WTC11 (cell line): ENCODE results near the gene PDE3B. TPM values are rescaled to one million over a fixed set of nuclear protein-coding genes. Genes with fewer than 3 reads are reported as not detected.
"Not testable (repeated sequence)": the region's sequence is repeated elsewhere in the genome, so short reads cannot be mapped to it uniquely, and the experiment has no call there.

Source experiments
- ATAC-seq: fragments of 200-7000 bp; cut with Tn5 transposase; 2 replicates; pipeline ENCODE4 v1.10.0; 2021; ENCODE audit warnings: mild to moderate bottlenecking, moderate library complexity
- CTCF ChIA-PET: fragments of 300-600 bp; sonication (Branson Sonifier 250); formaldehyde crosslinking; loops from one replicate; lab custom pipeline; 2021; ENCODE audit warnings: antibody characterized with exemption; lab: Charles Lee
- POLR2A ChIA-PET: fragments of 350-600 bp; sonication (Branson Sonifier 250); formaldehyde crosslinking; loops from one replicate; lab custom pipeline; 2021; ENCODE audit warnings: antibody characterized with exemption; lab: Charles Lee
- DNase-seq: peaks from one replicate; pipeline ENCODE4 v3.0.0; 2021; ENCODE audit warnings: low spot score
- H3K27ac Mint-ChIP-seq: 2 replicates; pipeline ENCODE4 v1.8.0; 2021; ENCODE audit warnings: mixed read lengths
- H3K27me3 Mint-ChIP-seq: 2 replicates; pipeline ENCODE4 v1.8.0; 2021; ENCODE audit warnings: low read depth, mild to moderate bottlenecking, moderate library complexity, mixed read lengths
- H3K36me3 Mint-ChIP-seq: 2 replicates; pipeline ENCODE4 v1.8.0; 2021; ENCODE audit warnings: mixed read lengths
- H3K4me1 Mint-ChIP-seq: 2 replicates; pipeline ENCODE4 v1.8.0; 2022; ENCODE audit warnings: mixed read lengths
- H3K4me3 Mint-ChIP-seq: 2 replicates; pipeline ENCODE4 v1.8.0; 2021; ENCODE audit warnings: mild to moderate bottlenecking, moderate library complexity, mixed read lengths
- H3K9me3 Mint-ChIP-seq: 2 replicates; pipeline ENCODE4 v1.8.0; 2021; ENCODE audit warnings: mixed read lengths
- ATF1 ChIP-seq: sonication (generic); formaldehyde crosslinking; IDR thresholded peaks from 2 replicates; pipeline ENCODE4 v1.8.1; 2023; ENCODE audit warnings: mild to moderate bottlenecking, moderate library complexity, missing genetic modification reagents
- CBFB ChIP-seq: sonication (generic); formaldehyde crosslinking; IDR thresholded peaks from 2 replicates; pipeline ENCODE4 v1.8.1; 2022; ENCODE audit warnings: mild to moderate bottlenecking, low read depth, missing genetic modification reagents
- CDX4 ChIP-seq: fragments of 250-450 bp; sonication (Bioruptor Pico); IDR thresholded peaks from 2 replicates; pipeline ENCODE4 v1.9.0; 2021; ENCODE audit warnings: moderate library complexity, mild to moderate bottlenecking, inconsistent platforms, borderline replicate concordance
- EMX1 ChIP-seq: fragments of 250-450 bp; sonication (Bioruptor Pico); IDR thresholded peaks from 2 replicates; pipeline ENCODE4 v1.8.0; 2021; ENCODE audit warnings: mild to moderate bottlenecking
- ETV6 ChIP-seq: sonication (generic); formaldehyde crosslinking; IDR thresholded peaks from 2 replicates; pipeline ENCODE4 v1.8.1; 2022; ENCODE audit warnings: mild to moderate bottlenecking, missing genetic modification reagents
- FOXK1 ChIP-seq: sonication (generic); formaldehyde crosslinking; IDR thresholded peaks from 2 replicates; pipeline ENCODE4 v1.8.0; 2022; ENCODE audit warnings: mild to moderate bottlenecking, moderate library complexity, missing genetic modification reagents
- HMGXB4 ChIP-seq: sonication (generic); formaldehyde crosslinking; IDR thresholded peaks from 2 replicates; pipeline ENCODE4 v1.8.1; 2023; ENCODE audit warnings: mild to moderate bottlenecking, moderate library complexity, missing genetic modification reagents
- IRF2 ChIP-seq: sonication (generic); formaldehyde crosslinking; IDR thresholded peaks from 2 replicates; pipeline ENCODE4 v1.8.0; 2022; ENCODE audit warnings: low read depth, missing genetic modification reagents, borderline replicate concordance
- JAZF1 ChIP-seq: fragments of 250-450 bp; sonication (Bioruptor Pico); IDR thresholded peaks from 2 replicates; pipeline ENCODE4 v1.9.0; 2021; ENCODE audit warnings: moderate library complexity, mild to moderate bottlenecking, inconsistent platforms
- MXD4 ChIP-seq: fragments of 250-450 bp; sonication (Bioruptor Pico); IDR thresholded peaks from 2 replicates; pipeline ENCODE4 v1.8.0; 2021; ENCODE audit warnings: mild to moderate bottlenecking, moderate library complexity, borderline replicate concordance
- MYBL2 ChIP-seq: sonication (generic); formaldehyde crosslinking; IDR thresholded peaks from 2 replicates; pipeline ENCODE4 v1.8.1; 2023; ENCODE audit warnings: mild to moderate bottlenecking, moderate library complexity, missing genetic modification reagents
- NR1H2 ChIP-seq: sonication (generic); formaldehyde crosslinking; IDR thresholded peaks from 2 replicates; pipeline ENCODE4 v1.9.0; 2021; ENCODE audit warnings: mild to moderate bottlenecking, moderate library complexity, missing genetic modification reagents
- PRDM15 ChIP-seq: sonication (generic); formaldehyde crosslinking; IDR thresholded peaks from 2 replicates; pipeline ENCODE4 v1.8.0; 2022; ENCODE audit warnings: missing genetic modification reagents
- SMAD4 ChIP-seq: sonication (generic); formaldehyde crosslinking; IDR thresholded peaks from 2 replicates; pipeline ENCODE4 v1.8.0; 2022; ENCODE audit warnings: mild to moderate bottlenecking, missing genetic modification reagents
- TEAD4 ChIP-seq: sonication (generic); formaldehyde crosslinking; IDR thresholded peaks from 2 replicates; pipeline ENCODE4 v1.8.0; 2022; ENCODE audit warnings: mild to moderate bottlenecking, missing genetic modification reagents
- TP53 ChIP-seq: sonication (generic); formaldehyde crosslinking; IDR thresholded peaks from 2 replicates; pipeline ENCODE4 v1.8.1; 2023; ENCODE audit warnings: mild to moderate bottlenecking, missing genetic modification reagents
- ZNF121 ChIP-seq: sonication (generic); formaldehyde crosslinking; IDR thresholded peaks from 2 replicates; pipeline ENCODE4 v1.8.0; 2023; ENCODE audit warnings: missing genetic modification reagents
- ZNF219 ChIP-seq: sonication (generic); formaldehyde crosslinking; IDR thresholded peaks from 2 replicates; pipeline ENCODE4 v1.8.0; 2023; ENCODE audit warnings: missing genetic modification reagents, mild to moderate bottlenecking, borderline replicate concordance
- ZNF232 ChIP-seq: sonication (generic); formaldehyde crosslinking; IDR thresholded peaks from 2 replicates; pipeline ENCODE4 v1.8.0; 2022; ENCODE audit warnings: mild to moderate bottlenecking, missing genetic modification reagents
- ZNF263 ChIP-seq: sonication (generic); formaldehyde crosslinking; IDR thresholded peaks from 2 replicates; pipeline ENCODE4 v1.8.1; 2022; ENCODE audit warnings: low read depth, mild to moderate bottlenecking, moderate library complexity, missing genetic modification reagents
- ZNF416 ChIP-seq: fragments of 250-450 bp; sonication (Bioruptor Pico); IDR thresholded peaks from 2 replicates; pipeline ENCODE4 v1.9.0; 2021; ENCODE audit warnings: mild to moderate bottlenecking, inconsistent platforms
- total RNA-seq: library from RNA; stranded (reverse); gene quantifications from 3 replicates; pipeline ENCODE4 v1.2.3, GENCODE V29; 2021
- TF ChIP-seq, protein P1 (sequence below): sonication (generic); formaldehyde crosslinking; IDR thresholded peaks from 2 replicates; pipeline ENCODE4 v1.8.1; 2022; ENCODE audit warnings: mild to moderate bottlenecking, missing genetic modification reagents, moderate library complexity, borderline replicate concordance
- TF ChIP-seq, protein P2 (sequence below): fragments of 250-450 bp; sonication (Bioruptor Pico); IDR thresholded peaks from 2 replicates; pipeline ENCODE4 v1.9.0; 2021; ENCODE audit warnings: mild to moderate bottlenecking
- TF ChIP-seq, protein P3 (sequence below): sonication (generic); formaldehyde crosslinking; IDR thresholded peaks from 2 replicates; pipeline ENCODE4 v1.8.0; 2022; ENCODE audit warnings: mild to moderate bottlenecking, missing genetic modification reagents
- TF ChIP-seq, protein P4 (sequence below): sonication (generic); formaldehyde crosslinking; IDR thresholded peaks from 2 replicates; pipeline ENCODE4 v1.8.1; 2023; ENCODE audit warnings: mild to moderate bottlenecking, missing genetic modification reagents

Gene PDE3B
- total RNA-seq, 1 experiment from 2014 or later: 9.6 TPM

- TF ChIP-seq CDX4 (CRISPR knock-in tag) (no peak), TEAD4 (CRISPR knock-in tag) (no peak), ATF1 (no peak), ZNF121 (no peak), MYBL2 (CRISPR knock-in tag) (peak; percentile 56), PRDM15 (CRISPR knock-in tag) (0 out of 2 replicates have a peak, but pooled peaks have one; percentile 5), NR1H2 (CRISPR knock-in tag) (no peak), ZNF219 (no peak; the same call in 1 of the 2 replicates), SMAD4 (CRISPR knock-in tag) (no peak), MXD4 (no peak), FOXK1 (CRISPR knock-in tag) (no peak; the same call in none of the 2 replicates), CBFB (no peak), JAZF1 (CRISPR knock-in tag) (no peak), HMGXB4 (no peak; the same call in none of the 2 replicates), ZNF263 (CRISPR knock-in tag) (0 out of 2 replicates have a peak, but pooled peaks have one; percentile 30), EMX1 (CRISPR knock-in tag) (no peak), ZNF232 (CRISPR knock-in tag) (no peak), ETV6 (CRISPR knock-in tag) (no peak), ZNF416 (CRISPR knock-in tag) (no peak), IRF2 (CRISPR knock-in tag) (no peak), TP53 (CRISPR knock-in tag) (no peak)
- TF ChIP-seq, protein P1, sequence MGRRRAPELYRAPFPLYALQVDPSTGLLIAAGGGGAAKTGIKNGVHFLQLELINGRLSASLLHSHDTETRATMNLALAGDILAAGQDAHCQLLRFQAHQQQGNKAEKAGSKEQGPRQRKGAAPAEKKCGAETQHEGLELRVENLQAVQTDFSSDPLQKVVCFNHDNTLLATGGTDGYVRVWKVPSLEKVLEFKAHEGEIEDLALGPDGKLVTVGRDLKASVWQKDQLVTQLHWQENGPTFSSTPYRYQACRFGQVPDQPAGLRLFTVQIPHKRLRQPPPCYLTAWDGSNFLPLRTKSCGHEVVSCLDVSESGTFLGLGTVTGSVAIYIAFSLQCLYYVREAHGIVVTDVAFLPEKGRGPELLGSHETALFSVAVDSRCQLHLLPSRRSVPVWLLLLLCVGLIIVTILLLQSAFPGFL (CRISPR knock-in tag): no peak
- TF ChIP-seq, protein P2, sequence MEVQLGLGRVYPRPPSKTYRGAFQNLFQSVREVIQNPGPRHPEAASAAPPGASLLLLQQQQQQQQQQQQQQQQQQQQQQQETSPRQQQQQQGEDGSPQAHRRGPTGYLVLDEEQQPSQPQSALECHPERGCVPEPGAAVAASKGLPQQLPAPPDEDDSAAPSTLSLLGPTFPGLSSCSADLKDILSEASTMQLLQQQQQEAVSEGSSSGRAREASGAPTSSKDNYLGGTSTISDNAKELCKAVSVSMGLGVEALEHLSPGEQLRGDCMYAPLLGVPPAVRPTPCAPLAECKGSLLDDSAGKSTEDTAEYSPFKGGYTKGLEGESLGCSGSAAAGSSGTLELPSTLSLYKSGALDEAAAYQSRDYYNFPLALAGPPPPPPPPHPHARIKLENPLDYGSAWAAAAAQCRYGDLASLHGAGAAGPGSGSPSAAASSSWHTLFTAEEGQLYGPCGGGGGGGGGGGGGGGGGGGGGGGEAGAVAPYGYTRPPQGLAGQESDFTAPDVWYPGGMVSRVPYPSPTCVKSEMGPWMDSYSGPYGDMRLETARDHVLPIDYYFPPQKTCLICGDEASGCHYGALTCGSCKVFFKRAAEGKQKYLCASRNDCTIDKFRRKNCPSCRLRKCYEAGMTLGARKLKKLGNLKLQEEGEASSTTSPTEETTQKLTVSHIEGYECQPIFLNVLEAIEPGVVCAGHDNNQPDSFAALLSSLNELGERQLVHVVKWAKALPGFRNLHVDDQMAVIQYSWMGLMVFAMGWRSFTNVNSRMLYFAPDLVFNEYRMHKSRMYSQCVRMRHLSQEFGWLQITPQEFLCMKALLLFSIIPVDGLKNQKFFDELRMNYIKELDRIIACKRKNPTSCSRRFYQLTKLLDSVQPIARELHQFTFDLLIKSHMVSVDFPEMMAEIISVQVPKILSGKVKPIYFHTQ (CRISPR knock-in tag): no peak
- TF ChIP-seq, protein P3, sequence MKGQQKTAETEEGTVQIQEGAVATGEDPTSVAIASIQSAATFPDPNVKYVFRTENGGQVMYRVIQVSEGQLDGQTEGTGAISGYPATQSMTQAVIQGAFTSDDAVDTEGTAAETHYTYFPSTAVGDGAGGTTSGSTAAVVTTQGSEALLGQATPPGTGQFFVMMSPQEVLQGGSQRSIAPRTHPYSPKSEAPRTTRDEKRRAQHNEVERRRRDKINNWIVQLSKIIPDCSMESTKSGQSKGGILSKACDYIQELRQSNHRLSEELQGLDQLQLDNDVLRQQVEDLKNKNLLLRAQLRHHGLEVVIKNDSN: no peak
- TF ChIP-seq, protein P4, sequence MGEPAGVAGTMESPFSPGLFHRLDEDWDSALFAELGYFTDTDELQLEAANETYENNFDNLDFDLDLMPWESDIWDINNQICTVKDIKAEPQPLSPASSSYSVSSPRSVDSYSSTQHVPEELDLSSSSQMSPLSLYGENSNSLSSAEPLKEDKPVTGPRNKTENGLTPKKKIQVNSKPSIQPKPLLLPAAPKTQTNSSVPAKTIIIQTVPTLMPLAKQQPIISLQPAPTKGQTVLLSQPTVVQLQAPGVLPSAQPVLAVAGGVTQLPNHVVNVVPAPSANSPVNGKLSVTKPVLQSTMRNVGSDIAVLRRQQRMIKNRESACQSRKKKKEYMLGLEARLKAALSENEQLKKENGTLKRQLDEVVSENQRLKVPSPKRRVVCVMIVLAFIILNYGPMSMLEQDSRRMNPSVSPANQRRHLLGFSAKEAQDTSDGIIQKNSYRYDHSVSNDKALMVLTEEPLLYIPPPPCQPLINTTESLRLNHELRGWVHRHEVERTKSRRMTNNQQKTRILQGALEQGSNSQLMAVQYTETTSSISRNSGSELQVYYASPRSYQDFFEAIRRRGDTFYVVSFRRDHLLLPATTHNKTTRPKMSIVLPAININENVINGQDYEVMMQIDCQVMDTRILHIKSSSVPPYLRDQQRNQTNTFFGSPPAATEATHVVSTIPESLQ: no peak
- TF ChIP-seq, all 79 proteins: peak for 9
Observed at GRCh38 chr11:14643697-14644225, at the start of gene PDE3B (continued).

DNA sequence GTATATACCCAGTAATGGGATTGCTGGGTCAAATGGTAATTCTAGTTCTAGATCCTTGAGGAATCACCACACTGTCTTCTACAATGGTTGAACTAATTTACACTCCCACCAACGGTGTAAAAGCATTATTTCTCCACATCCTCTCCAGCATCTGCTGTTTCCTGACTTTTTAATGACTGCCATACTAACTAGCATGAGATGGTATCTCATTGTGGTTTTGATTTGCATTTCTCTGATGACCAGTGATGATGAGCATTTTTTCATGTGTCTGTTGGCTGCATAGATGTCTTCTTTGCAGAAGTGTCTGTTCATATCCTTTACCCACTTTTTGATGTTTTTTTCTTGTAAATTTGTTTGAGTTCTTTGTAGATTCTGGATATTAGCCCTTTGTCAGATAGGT is 48.3 kb upstream of the PDE3B start:
- POLR2A ChIA-PET, H3K27ac Mint-ChIP-seq, ATAC-seq, H3K4me1 Mint-ChIP-seq, DNase-seq, H3K4me3 Mint-ChIP-seq, CTCF ChIA-PET: not testable (repeated sequence)
- H3K36me3 Mint-ChIP-seq: peaks cover 32% of the 10 kb centered on the region
- peaks cover 14% of the 10 kb centered on the region for H3K27me3 Mint-ChIP-seq
- peaks cover 42% of the 10 kb centered on the region for H3K9me3 Mint-ChIP-seq
